ENCODE data around the gene FAM171A1.
"Not testable (repeated sequence)": the region's sequence is repeated elsewhere in the genome, so short reads cannot be mapped to it uniquely, and the experiment has no call there.

Gene FAM171A1

DNA sequence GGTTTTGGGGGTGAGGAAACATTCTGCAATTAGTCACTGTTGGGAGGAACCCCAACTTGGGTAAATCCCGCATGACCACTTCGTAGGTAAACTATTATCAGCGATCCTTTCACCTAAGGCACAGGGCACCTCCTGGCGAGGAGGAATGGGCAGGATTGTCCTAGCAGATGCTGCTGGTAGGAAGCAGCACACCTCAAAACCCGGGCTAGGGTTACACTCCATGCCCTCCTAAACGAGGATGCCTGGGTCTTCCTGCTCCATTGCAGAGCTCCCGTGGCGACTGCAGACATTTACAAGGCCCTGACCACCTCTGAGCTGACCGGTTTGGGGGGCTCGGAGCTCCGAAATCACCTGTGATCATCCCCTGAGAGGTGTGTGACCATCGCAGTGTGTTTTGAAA is 92.3 kb downstream of the FAM171A1 start:
- H3K4me3 ChIP-seq (ENCODE audit: low read length), result no peak overlapping the region
- no peak for TF ChIP-seq ZNF274 (IDR thresholded peaks at IDR 0.05; ENCODE audit: low read depth, low read length)

DNA sequence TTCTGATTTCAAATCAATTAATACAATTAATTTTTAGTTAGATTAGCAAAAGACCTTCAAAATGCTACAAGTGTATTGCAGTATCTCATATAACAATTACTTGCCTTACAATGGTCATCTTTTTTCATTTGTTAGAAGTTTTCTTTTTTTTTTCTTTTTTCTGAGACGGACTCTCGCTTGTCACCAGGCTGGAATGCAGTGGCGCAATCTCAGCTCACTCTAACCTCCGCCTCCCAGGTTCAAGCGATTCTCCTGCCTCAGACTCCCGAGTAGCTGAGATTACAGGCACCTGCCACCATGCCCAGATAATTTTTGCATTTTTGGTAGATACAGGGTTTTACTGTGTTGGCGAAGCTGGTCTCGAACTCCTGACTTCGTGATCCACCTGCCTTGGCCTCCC is 95.0 kb downstream of the FAM171A1 start:
- not testable (repeated sequence) for H3K4me3 ChIP-seq (ENCODE audit: low read length)

DNA sequence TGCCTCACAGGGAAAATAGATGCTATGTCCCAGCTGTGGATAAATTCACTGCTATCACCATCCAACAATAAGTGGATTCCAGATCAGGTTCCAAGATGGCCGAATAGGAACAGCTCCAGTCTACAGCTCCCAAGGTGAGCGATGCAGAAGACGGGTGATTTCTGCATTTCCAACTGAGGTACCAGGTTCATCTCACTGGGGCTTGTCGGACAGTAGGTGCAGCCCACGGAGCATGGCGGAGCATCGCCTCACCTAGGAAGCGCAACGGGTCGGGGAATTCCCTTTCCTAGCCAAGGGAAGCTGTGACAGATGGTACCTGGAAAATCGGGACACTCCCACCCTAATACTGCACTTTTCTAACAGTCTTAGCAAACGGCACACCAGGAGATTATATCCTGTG is 101.3 kb downstream of the FAM171A1 start:
- H3K4me3 ChIP-seq (ENCODE audit: low read length), result not testable (repeated sequence)

DNA sequence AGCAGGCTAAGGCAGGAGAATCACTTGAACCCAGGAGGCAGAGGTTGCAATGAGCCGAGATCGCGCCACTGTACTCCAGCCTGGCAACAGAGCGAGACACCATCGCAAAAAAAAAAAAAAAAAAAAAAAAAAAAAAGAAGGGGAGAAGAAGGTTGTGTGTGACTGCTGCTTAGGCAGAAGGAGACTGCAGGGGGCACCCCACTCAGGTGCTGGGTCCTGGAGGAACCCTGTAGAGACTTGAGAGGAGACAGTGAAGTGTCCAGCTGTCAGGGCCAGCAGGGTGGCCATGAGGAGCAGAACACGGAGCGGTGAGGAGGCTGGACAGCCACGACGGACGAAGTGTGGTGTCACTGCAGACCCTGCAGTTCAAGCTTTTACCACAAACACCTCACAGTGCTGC is 103.6 kb downstream of the FAM171A1 start:
- H3K4me3 ChIP-seq (ENCODE audit: low read length), result no peak overlapping the region
- no peak for TF ChIP-seq ZNF274 (IDR thresholded peaks at IDR 0.05; ENCODE audit: low read depth, low read length)

DNA sequence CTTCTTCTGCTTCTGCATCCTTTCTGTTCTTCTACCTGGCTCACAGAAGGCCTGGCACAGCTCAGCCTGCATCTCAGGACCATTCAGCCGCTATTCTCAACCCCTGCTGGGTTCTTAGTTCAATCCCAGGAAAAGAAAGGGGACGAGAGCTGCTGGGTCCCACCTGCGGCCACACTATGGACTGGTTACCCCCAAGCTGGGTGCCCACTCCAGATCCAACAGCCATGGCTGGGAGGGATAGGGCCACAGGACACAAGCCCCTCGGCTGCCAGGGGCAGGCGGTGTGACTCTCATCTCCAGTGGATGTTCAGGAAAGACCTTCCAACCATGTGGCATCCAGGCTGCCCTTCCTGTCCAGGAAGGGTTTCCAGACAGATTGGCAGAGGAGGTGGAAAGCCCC is 105.0 kb downstream of the FAM171A1 start:
- TF ChIP-seq ZNF274 (IDR thresholded peaks at IDR 0.05; ENCODE audit: low read depth, low read length), result no peak
- H3K4me3 ChIP-seq (ENCODE audit: low read length), result no peak overlapping the region

GRCh38 chr10:15265558-15265957 is 105.5 kb downstream of the FAM171A1 start:
- no peak for TF ChIP-seq ZNF274 (IDR thresholded peaks at IDR 0.05; ENCODE audit: low read depth, low read length)

DNA sequence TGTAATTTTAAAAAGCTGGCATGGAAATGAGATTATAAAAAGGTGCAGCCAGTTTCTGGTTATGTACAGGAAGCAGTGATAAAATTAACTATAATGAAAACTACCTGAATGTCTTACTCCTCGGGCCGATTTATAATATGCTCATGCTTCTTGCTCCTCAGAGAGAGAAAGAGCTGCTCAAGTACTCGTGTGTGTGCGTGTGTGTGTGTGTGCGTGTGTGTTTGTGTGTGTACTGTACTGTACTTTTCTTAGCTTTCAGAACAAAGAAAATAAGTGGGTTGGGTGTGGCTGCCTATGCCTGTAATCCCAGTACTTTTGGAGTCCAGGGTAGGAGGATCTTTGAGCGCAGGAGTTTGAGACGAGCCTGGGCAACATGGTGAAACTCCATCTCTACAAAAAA is 106.0 kb downstream of the FAM171A1 start:
- no peak for TF ChIP-seq ZNF274 (IDR thresholded peaks at IDR 0.05; ENCODE audit: low read depth, low read length)
- no peak overlapping the region for H3K4me3 ChIP-seq (ENCODE audit: low read length)

More at GRCh38 chr10:15265558-15265957, 105.5 kb downstream of the FAM171A1 start:
- H3K4me3 ChIP-seq (ENCODE audit: low read length), result no peak overlapping the region

- no peak overlapping the region for H3K4me3 ChIP-seq (ENCODE audit: low read length)
- TF ChIP-seq ZNF274 (IDR thresholded peaks at IDR 0.05; ENCODE audit: low read depth, low read length), result no peak
These were observed 107.3 kb downstream of the FAM171A1 start for GRCh38 chr10:15263657-15264323.

GRCh38 chr10:15262036-15262713 is 108.9 kb downstream of the FAM171A1 start:
- no peak for TF ChIP-seq ZNF274 (IDR thresholded peaks at IDR 0.05; ENCODE audit: low read depth, low read length)
- H3K4me3 ChIP-seq (ENCODE audit: low read length), result no peak overlapping the region

DNA sequence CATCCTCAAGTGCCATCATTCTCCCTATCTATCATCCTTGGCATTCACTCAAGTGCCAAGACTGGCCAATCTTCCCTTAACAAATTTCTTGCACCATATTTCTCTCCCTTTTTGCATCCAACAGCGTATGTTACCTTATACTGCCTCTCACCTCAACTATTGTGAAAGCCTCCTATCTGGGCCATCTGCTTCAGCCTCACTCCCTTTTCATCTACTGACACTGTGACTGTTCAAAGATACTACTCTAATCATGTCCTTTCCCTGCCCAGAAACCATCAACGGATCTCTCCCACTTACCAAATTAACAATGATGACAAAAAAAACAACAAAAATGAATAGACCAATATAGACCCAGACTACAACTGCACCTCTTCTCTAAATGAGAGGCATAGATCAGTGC is 112.0 kb downstream of the FAM171A1 start:
- TF ChIP-seq ZNF274 (IDR thresholded peaks at IDR 0.05; ENCODE audit: low read depth, low read length), result no peak
- no peak overlapping the region for H3K4me3 ChIP-seq (ENCODE audit: low read length)

GRCh38 chr10:15258255-15258654 is 112.8 kb downstream of the FAM171A1 start:
- no peak for TF ChIP-seq ZNF274 (IDR thresholded peaks at IDR 0.05; ENCODE audit: low read depth, low read length)
- no peak overlapping the region for H3K4me3 ChIP-seq (ENCODE audit: low read length)

GRCh38 chr10:15255961-15256360 is 115.1 kb downstream of the FAM171A1 start:
- TF ChIP-seq ZNF274 (IDR thresholded peaks at IDR 0.05; ENCODE audit: low read depth, low read length), result no peak
- no peak overlapping the region for H3K4me3 ChIP-seq (ENCODE audit: low read length)

DNA sequence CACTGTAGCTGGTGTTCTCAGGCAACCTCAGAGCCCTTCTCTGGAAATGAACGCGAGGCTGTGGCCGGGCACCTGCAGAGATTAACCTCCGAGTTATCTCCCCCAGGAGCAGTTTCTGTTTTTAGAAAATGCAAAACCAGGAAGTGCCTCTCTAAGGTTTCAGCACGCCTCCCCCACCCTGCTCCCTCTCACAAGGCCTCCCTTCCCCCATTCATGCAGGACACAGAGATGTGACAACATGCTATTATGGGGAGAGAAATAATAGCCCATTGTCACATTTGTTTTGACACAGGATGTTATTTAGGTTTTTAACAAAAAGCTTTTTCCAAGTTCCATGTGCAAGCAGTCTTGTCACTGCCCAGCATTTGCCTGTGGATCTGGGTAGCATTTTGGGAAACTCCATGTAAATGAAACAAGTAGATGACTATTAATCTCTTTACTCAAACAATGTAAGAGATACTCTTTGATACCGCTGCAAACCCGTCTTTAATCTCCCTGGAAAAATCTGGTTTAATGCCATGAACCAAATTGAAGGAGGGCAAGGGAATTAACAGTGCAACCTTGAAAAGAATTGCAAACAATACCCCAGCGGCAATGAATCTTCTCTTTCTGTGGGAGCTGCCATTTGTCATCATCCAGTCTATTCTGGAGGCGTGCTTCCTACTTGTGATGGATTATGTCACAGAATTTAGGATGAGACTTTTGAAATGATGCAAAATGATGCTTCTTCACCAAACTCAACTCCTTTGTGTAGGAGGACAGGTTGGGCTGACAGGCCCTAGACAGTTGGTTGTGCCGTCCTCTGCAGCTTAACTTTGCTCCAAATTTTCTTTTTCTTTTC is 116.1 kb downstream of the FAM171A1 start:
- peak overlapping the region; percentile 5; the same call in 1 of the 2 replicates for H3K4me3 ChIP-seq (ENCODE audit: low read length)
- no peak for TF ChIP-seq ZNF274 (IDR thresholded peaks at IDR 0.05; ENCODE audit: low read depth, low read length)

DNA sequence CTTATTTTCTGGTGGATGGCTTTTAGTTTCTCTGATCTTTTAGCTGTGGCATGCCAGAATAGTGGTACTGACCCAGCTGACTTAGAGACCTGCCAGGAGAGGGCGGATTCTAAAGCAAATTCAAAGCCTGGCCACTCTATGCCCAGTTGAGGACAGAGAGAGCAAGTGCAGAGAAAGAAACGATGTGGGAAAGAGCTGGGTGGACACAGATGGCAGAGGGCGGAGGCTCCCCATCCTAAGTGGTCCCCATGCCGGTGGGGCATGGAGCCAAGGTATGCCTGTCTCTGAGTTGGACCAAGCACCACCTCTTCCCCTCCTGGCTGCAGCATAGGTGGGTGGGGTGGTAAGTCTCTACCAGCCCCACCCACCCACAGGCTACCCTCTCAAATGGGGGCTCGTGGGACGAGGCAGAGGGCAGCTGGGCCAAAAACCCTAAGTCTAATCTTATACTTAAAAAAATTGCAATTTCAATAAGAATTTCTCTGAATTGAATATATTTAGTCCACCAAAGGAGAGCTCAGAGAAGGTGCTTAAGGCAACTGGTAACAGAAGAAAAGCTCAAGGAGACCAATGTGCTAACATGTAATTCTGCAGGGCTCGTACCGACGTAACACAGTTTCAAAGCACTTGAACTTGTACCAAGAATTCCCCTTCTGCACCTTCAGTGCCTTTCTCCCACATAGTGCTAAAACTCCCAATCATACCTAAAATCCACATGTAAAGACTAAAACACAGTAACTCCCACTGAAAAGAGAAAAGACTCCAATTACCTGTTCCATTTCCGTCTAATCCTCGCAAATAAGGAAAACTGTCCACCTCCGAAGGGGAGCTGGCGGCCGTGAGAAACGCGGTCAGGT is 116.9 kb downstream of the FAM171A1 start:
- no peak for TF ChIP-seq ZNF274 (IDR thresholded peaks at IDR 0.05; ENCODE audit: low read depth, low read length)
- H3K4me3 ChIP-seq (ENCODE audit: low read length), result peak overlapping the region; percentile 5; the same call in 1 of the 2 replicates
